Small intestine (tissue), 7 donors: ENCODE data around the gene HPS5. TPM values are rescaled to one million over a fixed set of nuclear protein-coding genes. Genes with fewer than 3 reads are reported as not detected.

Source experiments
- DNase-seq, 2 donors: peaks; one replicate each; pipeline versions ENCODE4 v3.0.0 to v3.0.0-alpha.2; 2013
- FAIRE-seq: peaks from 2 replicates; lab custom pipeline; 2012; peaks lifted over from hg19 to GRCh38; lab: Jason Lieb, UNC
- H3K27ac ChIP-seq, 3 donors: one replicate each; pipeline ENCODE4 v1.5.1; 2013; ENCODE audit warnings: low read length in 2 of 3, mild to moderate bottlenecking in 2 of 3, control low read depth in 1 of 3, inconsistent platforms in 1 of 3, low read depth in 1 of 3, moderate library complexity in 1 of 3
- H3K27me3 ChIP-seq, 3 donors: one replicate each; pipeline ENCODE4 v1.6.1; 2013; ENCODE audit warnings: low read length in 3 of 3, inconsistent platforms in 1 of 3; ENCODE audit not compliant: control insufficient read depth in 3 of 3, insufficient read depth in 3 of 3
- H3K36me3 ChIP-seq, 3 donors: one replicate each; pipeline ENCODE4 v1.6.1; 2013; ENCODE audit warnings: low read length in 3 of 3, inconsistent platforms in 1 of 3, low read depth in 1 of 3, mild to moderate bottlenecking in 1 of 3, moderate library complexity in 1 of 3; ENCODE audit not compliant: control insufficient read depth in 3 of 3, insufficient read depth in 2 of 3
- H3K4me1 ChIP-seq, 3 donors: one replicate each; pipeline ENCODE4 v1.6.1; 2013; ENCODE audit warnings: low read length in 2 of 3, inconsistent platforms in 1 of 3, low read depth in 1 of 3, mild to moderate bottlenecking in 1 of 3, moderate library complexity in 1 of 3; ENCODE audit not compliant: control insufficient read depth in 3 of 3, insufficient read depth in 2 of 3
- H3K4me3 ChIP-seq, 3 donors: one replicate each; pipeline ENCODE4 v1.5.1; 2013; ENCODE audit warnings: low read length in 3 of 3, control low read depth in 1 of 3, inconsistent platforms in 1 of 3, low read depth in 1 of 3, mild to moderate bottlenecking in 1 of 3, moderate library complexity in 1 of 3
- H3K9me3 ChIP-seq, 2 donors: one replicate each; pipeline ENCODE4 v1.6.1; 2013; ENCODE audit warnings: low read depth in 1 of 2, low read length in 1 of 2; ENCODE audit not compliant: control insufficient read depth in 2 of 2, insufficient read depth in 1 of 2
- WGBS, 3 donors: extraction: QIAGEN DNeasy Blood & Tissue Kit; methylation state at CpG; one replicate each; pipeline ENCODE4 v1.1.7; 2013; 5-methylcytosine and 5-hydroxymethylcytosine counted together
- polyA plus RNA-seq, 4 donors: library from polyadenylated mRNA; stranded (reverse) in 3 of 4; unstranded in 1 of 4; fragments of 200-250 nt in 3 of 4; fragments of 120-200 nt in 1 of 4; gene quantifications; one replicate each; pipeline versions ENCODE4 v1.2.1 to v1.2.3, GENCODE V29; 2013
- donor health status: healthy with polysubstance abuse.
- donor health status: control.
- donor health status: control.
- donor health status: Bipolar disorder and iron deficiency.
- donor health status: healthy.

Gene HPS5
- polyA plus RNA-seq, 4 donors, result 9.0 to 25.0 (median 12.5) TPM

GRCh38 chr11:18307461-18308139 is 14.3 kb downstream of the HPS5 start:
- Histone ChIP-seq H3K36me3 (peaks cover 7 to 20% (median 15%) of the 10 kb centered on the region in 3 donors), H3K4me3 (no peak overlapping the region), H3K9me3 (no peaks in the 10 kb centered on the region), H3K27me3 (no peaks in the 10 kb centered on the region), H3K4me1 (peaks cover 0 to 10% (median 0%) of the 10 kb centered on the region in 3 donors), H3K27ac (no peak overlapping the region)
- FAIRE-seq, result no peak
- 87 to 94% (median 90%) methylated on average over 2 of the region's 2 CpGs for WGBS, 3 donors
- no peak for DNase-seq

- Histone ChIP-seq H3K36me3 (peaks cover 2 to 23% (median 14%) of the 10 kb centered on the region in 3 donors), H3K27me3 (no peaks in the 10 kb centered on the region), H3K4me3 (no peak overlapping the region), H3K27ac (no peak overlapping the region), H3K9me3 (no peaks in the 10 kb centered on the region), H3K4me1 (peaks cover 0 to 5% (median 0%) of the 10 kb centered on the region in 3 donors)
- FAIRE-seq (no peak), DNase-seq (peak; percentile 63 to 92)
These were observed 17.2 kb downstream of the HPS5 start for GRCh38 chr11:18304745-18305144.

DNA sequence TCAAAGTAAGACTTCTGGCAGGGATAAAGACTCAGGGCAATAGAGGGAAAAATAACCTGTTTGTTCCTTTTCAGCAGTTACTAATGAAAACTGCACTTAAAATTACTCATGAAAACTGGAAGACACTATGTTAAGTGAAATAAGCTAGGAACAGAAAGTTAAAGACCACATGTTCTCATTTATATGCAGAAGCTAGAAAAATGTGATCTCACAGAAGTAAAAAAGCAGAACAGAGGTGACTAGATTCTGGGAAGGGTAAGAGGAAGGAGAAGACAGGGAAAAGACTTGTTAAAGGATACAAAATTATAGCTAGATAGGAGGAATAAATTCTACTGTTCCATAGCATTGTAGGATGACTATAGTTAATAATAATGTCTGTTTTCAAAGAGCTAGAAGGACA is 22.2 kb downstream of the HPS5 start:
- Histone ChIP-seq H3K27ac (no peak overlapping the region), H3K36me3 (peaks cover 6 to 26% (median 25%) of the 10 kb centered on the region in 3 donors), H3K4me1 (peaks cover 0 to 2% (median 0%) of the 10 kb centered on the region in 3 donors), H3K9me3 (no peaks in the 10 kb centered on the region), H3K4me3 (no peak overlapping the region), H3K27me3 (no peaks in the 10 kb centered on the region)
- DNase-seq, result no peak
- FAIRE-seq, result no peak

DNA sequence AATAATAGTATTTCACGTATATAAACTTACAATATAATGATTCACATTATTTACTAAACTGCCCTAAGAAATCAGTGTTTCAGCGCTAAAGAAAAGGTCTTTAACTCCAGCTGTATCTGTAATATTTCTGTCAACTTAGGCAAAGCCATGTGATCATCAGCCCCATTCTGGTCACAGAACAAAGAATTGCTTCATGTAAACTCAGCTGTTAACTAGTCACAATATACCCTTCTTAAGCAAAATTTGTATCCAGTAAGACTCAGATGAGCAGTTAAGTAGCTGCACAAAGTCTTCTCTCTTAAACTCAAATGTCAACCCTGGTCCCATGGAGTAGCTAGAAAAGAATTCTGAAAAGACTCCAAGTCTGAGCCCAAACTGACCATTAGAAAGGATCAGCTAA is 26.6 kb downstream of the HPS5 start:
- H3K9me3 ChIP-seq, result no peaks in the 10 kb centered on the region
- H3K27ac ChIP-seq, result no peak overlapping the region
- FAIRE-seq (no peak), DNase-seq (no peak)
- no peaks in the 10 kb centered on the region for H3K4me1 ChIP-seq
- H3K27me3 ChIP-seq, result no peaks in the 10 kb centered on the region
- no peak overlapping the region for H3K4me3 ChIP-seq
- H3K36me3 ChIP-seq, result peaks cover 11 to 36% (median 29%) of the 10 kb centered on the region in 3 donors
- 94 to 97% (median 94%) methylated on average over 2 of the region's 2 CpGs for WGBS, 3 donors

DNA sequence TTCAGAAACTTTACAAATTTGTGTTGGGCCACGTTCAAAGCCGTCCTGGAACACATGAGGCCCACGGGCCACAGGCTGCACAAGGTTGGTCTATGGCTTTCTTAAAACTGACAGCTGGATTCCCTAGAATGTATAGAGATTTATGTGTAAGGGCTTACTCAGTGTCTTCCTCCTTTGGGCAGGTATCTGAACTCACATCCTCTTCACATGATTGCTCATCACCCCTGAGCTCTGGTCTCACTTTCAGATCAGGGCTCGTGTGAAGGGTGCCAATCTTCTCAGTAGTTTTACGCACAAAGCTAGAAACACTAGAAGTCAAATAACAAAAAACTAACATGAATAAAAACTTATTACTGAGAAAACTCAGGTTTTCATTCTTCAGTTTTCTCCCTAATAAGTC is 27.1 kb downstream of the HPS5 start:
- H3K36me3 ChIP-seq, result peaks cover 11 to 36% (median 29%) of the 10 kb centered on the region in 3 donors
- 91 to 96% (median 96%) methylated on average over 5 of the region's 5 CpGs for WGBS, 3 donors
- FAIRE-seq, result no peak

DNA sequence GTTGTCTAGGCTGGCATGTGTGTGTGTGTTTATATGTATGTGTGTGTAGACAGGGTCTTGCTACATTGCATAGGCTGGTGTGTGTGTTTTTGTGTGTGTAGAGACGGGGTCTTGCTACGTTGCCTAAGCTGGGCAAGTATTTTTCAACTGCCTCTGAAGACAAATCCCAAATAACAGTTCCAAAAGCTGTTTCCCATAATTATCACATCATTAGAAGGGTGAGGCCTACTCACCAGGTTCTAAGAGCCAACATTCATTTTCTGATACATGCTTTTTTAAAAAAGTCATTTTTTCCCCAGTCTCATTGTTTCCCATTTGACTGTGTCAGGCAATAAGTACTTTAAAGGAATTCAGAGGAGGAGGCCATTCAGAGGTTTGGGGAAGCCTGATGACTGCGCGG is 33.0 kb downstream of the HPS5 start:
- FAIRE-seq, result no peak

More for the DNA sequence above, 27.1 kb downstream of the HPS5 start:
- DNase-seq, result no peak
- Histone ChIP-seq H3K4me3 (no peak overlapping the region), H3K27me3 (no peaks in the 10 kb centered on the region), H3K27ac (no peak overlapping the region), H3K4me1 (no peaks in the 10 kb centered on the region), H3K9me3 (no peaks in the 10 kb centered on the region)

DNA sequence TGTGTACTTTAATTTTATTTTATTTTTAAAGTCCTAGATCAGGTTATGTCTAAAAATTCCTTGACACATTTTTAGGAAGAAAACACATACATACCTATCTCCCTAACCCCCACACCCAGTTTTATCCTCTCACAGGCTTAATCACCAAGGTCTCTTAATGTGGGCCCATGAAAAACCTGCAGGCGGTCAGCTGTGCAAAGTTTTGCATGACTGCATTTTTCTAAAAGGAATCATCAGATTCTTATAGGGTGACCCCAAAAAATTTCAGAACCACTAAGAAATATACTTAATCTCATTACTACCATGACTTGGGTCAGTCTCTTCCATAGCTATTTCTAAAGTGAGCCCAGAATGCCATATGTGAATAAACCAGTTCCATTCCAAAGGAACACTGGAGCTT is 36.1 kb downstream of the HPS5 start:
- DNase-seq (no peak), FAIRE-seq (no peak)
- Histone ChIP-seq H3K36me3 (peaks cover 13 to 32% (median 28%) of the 10 kb centered on the region in 3 donors), H3K4me1 (no peaks in the 10 kb centered on the region), H3K27ac (no peak overlapping the region), H3K27me3 (no peaks in the 10 kb centered on the region), H3K4me3 (no peak overlapping the region), H3K9me3 (no peaks in the 10 kb centered on the region)
- 97 to 100% (median 99%) methylated on average over 1 of the region's 1 CpG for WGBS, 3 donors

More for the DNA sequence above, 33.0 kb downstream of the HPS5 start:
- Histone ChIP-seq H3K36me3 (peaks cover 16 to 31% (median 22%) of the 10 kb centered on the region in 3 donors), H3K4me3 (no peak overlapping the region), H3K4me1 (no peaks in the 10 kb centered on the region), H3K9me3 (no peaks in the 10 kb centered on the region), H3K27ac (no peak overlapping the region), H3K27me3 (no peaks in the 10 kb centered on the region)
- DNase-seq, result no peak
- 95 to 99% (median 96%) methylated on average over 4 of the region's 4 CpGs for WGBS, 3 donors

DNA sequence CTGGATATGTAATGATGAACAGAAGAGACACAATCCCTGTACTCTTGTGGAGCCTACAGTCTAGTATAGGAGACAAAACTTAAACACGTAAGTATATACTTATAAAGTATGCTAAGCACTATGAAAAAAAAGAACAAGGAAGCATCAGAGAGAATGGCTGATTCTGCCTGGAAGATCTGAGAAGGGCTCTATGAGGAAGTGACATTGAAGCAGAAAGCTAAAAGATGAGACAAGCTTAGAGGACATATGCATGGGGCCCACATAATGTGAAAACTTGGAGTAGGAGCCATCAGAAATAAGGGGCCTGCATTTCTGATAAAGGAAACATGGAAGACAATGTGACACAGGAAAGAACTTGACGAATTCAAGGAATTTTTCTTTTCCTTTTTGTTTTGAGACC is 39.3 kb downstream of the HPS5 start:
- Histone ChIP-seq H3K27ac (no peak overlapping the region), H3K4me3 (no peak overlapping the region), H3K27me3 (no peaks in the 10 kb centered on the region), H3K4me1 (no peaks in the 10 kb centered on the region), H3K36me3 (peaks cover 18 to 26% (median 24%) of the 10 kb centered on the region in 3 donors), H3K9me3 (no peaks in the 10 kb centered on the region)
- FAIRE-seq (no peak), DNase-seq (no peak)
- WGBS, 3 donors, result 93 to 98% (median 97%) methylated on average over 2 of the region's 2 CpGs
